HG03457 (cell line): Measurements from ENCODE around the gene ZFYVE27.

Experiments
- ATAC-seq: cut with Tn5 transposase; IDR thresholded peaks from one replicate; pipeline ENCODE4 v1.9.1; 2021; ENCODE audit warnings: moderate number of reproducible peaks; ENCODE audit not compliant: unreplicated experiment

The ZFYVE27 gene

GRCh38 chr10:97714401-97715258, 22.3 kb upstream of the ZFYVE27 start:
- no peak for ATAC-seq

GRCh38 chr10:97715259-97715874, 21.6 kb upstream of the ZFYVE27 start:
- no peak for ATAC-seq

DNA sequence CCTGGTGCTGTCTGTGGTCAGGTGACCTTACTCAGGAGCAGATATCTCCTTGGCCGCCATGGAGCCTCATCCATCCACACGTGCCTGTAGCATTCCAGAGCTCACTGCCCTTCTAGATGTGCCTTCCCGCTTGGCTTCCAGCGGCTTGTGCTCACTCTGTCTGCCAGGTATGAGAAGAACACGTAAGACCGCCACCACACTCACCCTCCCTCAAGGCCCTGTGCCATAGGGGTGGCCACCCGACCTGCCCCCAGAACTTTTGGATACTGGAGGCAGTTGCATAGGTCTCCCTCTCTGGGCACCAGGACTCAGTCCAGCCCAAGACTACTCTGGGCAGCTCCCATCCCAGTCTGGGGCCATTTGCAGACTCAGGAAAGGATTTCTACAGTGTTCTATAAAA, 19.3 kb upstream of the ZFYVE27 start:
- no peak for ATAC-seq

- ATAC-seq, result no peak
Observed at GRCh38 chr10:97718178-97718577, 18.8 kb upstream of the ZFYVE27 start.

DNA sequence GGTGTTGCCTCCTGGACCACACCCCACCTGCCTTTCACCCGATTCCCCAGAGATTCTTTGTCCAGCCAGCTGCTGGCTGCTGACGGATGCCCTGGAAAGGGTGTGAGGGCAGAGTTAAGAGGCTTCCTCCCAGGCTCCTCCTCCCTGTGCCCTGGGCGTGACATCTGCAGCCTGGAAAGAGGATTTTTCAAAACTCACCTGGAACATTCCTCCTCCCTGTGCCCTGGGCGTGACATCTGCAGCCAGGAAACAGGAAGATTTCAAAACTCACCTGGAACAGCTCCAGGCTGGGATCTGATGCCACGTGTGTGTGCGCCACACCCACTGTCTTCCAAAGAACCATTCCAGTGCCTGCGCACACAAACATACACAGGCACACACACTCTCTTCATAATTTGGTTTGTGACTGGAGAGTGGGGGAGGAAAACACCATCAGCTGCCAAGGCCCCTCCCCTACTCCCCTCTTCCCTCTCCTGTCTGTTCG, 18.2 kb upstream of the ZFYVE27 start:
- no peak for ATAC-seq

DNA sequence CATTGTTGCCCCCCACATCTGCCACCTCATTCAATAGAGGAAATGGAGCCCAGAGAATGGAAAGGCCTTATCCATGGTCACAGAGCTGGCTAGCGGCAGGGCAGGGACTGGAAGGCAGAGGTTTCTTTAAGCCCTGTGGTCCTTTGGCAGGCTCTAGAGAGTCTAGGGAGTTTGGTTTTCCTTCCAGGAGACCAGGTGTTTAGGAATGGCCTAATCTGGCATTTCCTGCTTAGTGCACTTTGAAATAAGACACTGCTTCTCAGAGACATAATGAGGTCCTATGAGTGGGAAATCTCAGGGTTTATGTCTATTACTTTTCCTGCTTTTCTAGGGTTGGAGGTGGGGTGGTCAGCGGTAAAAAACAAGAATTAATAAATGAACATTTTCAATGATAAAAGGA, 17.3 kb upstream of the ZFYVE27 start:
- ATAC-seq, result no peak

DNA sequence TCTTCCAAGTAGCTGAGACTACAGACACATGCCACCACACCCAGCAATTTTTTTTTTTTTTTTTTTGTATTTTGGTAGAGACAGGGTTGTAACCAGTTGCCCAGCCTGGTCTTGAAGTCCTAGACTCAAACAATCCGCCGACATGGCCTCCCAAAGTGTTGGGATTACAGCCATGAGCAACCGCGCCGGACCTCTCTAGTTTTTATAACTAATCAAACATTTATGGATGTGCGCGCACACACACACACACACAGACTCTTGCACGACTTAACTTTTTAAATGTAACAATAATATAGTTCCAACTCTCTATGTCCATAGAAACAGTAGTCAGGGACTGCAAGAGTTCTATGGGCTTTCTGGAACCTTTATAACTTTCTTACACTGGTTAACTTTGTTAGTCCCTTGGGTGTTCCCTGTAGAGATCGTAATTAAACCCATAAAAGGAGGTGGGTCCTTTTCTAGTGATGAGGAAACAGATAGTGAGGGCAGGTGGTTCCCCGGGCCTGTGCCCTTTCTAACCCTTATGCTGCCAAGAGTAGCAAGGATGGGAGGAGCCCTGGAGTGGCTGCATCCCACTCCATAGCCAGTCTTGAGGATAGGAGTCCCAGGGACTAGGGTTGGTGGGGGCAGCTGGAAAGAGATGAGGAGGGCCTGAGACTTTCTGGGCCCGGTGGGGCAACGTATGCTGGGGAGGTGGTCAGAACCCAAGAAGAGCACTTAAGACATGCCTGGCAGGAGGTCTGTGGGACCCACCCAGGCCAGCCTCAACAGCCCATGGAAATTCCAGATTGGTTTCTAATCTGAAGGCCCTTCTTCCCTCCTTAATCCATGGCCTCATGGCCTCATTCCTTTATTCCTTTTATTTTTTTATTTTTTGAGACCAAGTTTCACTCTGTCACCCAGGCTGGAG, 14.8 kb upstream of the ZFYVE27 start:
- ATAC-seq, result no peak

DNA sequence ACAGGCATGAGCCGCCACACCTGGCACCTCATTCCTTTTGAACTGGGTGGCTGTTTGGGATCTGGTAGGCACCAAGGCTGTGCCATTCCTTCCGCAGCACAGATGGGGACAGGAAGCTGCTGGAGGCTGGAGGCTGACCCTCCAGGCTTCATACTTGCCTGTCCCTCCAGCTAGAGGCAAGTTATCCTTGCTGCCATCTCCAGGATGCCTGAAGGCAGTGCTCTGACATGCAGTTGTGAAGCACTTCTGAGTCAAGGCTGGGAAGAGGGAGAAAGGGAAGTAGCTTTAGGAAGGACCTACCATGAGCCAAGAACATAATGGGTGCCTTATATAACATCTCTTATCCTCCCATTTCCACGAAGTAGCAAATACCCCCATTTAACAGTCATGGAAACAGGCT, 13.9 kb upstream of the ZFYVE27 start:
- no peak for ATAC-seq

DNA sequence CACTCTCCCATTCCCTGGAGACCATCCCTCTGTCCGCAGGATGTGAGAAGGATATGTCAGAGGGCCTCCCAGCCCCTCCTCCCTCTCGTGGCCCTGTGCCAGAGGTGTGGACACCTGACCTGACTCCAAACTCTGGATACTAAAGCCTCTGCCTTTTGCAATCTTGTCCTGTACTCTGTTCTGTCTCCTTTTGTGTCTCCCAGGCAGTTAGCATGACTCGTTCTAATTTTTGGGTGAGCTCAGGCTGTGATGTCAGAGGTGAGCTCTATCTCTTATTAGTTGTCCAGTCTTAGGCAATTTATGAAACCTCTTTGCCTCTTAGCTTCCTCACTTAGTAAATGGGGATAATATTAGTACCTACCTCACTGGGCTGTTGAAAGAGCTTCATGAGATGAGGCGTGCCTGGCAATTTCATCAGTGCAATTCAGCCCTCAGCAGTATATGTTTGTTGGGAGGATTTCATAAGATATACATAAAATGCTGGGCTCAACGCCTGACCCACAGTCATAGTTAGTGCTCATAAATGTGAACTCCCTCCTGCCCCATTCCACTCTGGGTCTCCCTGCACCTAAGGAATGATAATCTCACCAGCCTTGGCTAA, 12.5 kb upstream of the ZFYVE27 start:
- no peak for ATAC-seq

- no peak for ATAC-seq
Observed at GRCh38 chr10:97726636-97727178, 10.2 kb upstream of the ZFYVE27 start.

DNA sequence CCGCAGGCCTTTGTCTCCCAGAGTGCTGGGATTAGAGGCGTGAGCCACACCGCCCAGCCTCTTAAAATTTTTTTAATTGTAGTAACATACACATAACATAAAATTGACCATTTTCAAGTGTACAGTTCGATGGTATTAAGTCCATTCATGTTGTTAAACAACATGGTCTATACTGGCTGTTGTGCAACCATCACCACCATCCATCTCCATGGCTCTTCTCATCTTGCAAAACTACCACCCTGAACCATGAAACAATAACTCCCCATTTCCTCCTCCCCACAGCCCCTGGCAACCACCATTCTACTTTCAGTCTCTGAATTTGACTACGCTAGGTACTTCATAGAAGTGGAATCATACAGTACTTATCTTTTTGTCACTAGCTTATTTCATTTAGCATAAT, 7.9 kb upstream of the ZFYVE27 start:
- ATAC-seq, result no peak

DNA sequence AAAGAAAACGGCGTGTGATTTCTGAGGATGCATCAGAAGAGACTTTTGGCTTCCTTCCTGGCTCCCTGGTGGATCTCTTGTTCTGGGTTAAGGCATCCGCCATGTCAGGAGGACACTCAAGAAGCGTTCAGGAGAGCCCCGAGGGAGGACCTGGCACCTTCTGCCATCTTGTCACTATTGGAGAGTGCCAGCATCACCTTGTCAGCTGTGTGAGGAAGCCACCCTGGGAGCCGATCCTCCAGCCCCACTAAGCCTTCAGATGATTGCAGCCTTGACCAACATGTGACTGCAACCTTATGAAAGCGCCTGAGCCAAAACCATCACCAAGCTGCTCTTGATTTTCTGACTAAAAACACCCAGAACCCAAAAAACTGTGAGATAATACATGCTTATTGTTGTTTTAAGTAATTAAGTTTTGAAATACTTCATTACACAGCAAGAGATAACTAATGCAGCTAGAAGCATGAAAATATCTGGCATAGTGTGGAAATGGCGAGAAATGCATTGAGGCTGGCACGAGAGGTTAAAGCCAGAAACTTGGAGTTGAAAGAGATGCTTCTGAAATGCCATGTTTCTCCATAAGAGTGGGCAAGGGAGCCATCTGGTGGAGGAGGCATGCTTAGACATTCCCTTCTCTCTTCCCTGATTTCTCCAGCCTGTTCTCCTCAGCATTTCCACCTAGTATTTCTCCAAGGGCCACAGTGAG, 5.4 kb upstream of the ZFYVE27 start:
- ATAC-seq, result no peak

GRCh38 chr10:97732052-97732359, 4.9 kb upstream of the ZFYVE27 start:
- no peak for ATAC-seq

DNA sequence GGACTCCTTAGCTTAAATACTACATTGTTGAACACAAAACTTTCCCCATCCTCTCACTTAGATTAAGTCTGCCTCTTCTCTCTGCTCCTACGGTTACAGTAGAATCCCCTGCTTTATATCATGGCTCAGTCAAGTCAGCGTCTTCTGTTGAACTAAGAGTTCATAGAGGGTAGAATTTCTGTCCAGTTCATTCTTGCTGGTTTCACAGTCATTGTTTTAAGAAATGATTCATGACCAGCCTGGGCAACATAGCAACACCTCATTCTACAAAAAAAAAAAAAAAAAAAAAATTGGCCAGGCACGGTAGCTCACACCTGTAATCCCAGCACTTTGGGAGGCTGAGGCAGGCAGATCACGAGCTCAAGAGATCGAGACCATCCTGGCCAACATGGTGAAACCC, 3.7 kb upstream of the ZFYVE27 start:
- no peak for ATAC-seq

- ATAC-seq, result no peak
Observed at GRCh38 chr10:97734021-97734420, 2.9 kb upstream of the ZFYVE27 start.

GRCh38 chr10:97736403-97736901, 476 bp upstream of the ZFYVE27 start:
- ATAC-seq, result peak; percentile 12

- peak; percentile 4 for ATAC-seq
Observed at GRCh38 chr10:97737770-97738265, 890 bp downstream of the ZFYVE27 start.

DNA sequence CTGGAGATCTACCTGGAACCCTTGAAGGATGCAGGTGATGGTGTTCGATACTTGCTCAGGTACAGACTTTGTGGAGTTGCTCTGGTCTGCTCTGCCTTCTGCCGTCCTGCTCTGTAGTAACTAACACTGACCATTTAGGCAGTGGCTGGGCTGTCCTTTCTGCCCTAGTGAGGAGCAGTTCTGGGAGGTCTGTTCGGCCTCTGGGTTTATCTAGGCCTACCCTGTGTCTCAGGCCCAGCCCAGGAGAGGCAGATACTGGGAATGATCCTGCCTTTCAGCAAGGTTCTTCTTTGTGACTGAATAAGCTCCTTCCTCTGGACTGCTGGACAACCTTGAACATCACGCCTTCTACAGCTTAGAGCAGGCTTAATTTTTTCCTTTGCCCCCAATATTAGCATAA, 1.7 kb downstream of the ZFYVE27 start:
- no peak for ATAC-seq

DNA sequence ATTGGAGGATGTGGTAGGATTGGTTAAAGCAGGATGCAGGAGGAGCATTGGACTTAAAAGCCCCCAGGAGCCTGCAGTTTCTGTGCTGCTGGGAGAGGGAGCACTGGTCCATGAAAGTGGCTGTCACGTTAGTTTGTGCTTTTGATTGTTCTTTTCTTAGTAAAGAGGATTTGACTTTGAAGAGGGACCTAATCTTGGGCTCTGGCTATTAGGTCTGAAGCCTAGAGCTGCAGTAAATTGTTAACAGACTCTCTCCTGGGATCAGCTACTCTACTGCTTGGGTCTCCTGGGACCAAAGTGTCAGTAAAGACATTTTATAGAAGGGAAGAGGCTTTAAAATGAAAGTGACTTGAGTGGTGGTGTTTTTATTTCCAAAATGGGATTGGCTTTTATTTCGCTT, 3.7 kb downstream of the ZFYVE27 start:
- no peak for ATAC-seq
